HG02623 (cell line): Measurements from ENCODE around the gene ZC3H12C.
"Not testable (repeated sequence)": the region's sequence is repeated elsewhere in the genome, so short reads cannot be mapped to it uniquely, and the experiment has no call there.

Source experiments
- ATAC-seq: cut with Tn5 transposase; IDR thresholded peaks from one replicate; pipeline ENCODE4 v1.9.1; 2021; ENCODE audit warnings: moderate library complexity; ENCODE audit not compliant: unreplicated experiment

The ZC3H12C gene

DNA sequence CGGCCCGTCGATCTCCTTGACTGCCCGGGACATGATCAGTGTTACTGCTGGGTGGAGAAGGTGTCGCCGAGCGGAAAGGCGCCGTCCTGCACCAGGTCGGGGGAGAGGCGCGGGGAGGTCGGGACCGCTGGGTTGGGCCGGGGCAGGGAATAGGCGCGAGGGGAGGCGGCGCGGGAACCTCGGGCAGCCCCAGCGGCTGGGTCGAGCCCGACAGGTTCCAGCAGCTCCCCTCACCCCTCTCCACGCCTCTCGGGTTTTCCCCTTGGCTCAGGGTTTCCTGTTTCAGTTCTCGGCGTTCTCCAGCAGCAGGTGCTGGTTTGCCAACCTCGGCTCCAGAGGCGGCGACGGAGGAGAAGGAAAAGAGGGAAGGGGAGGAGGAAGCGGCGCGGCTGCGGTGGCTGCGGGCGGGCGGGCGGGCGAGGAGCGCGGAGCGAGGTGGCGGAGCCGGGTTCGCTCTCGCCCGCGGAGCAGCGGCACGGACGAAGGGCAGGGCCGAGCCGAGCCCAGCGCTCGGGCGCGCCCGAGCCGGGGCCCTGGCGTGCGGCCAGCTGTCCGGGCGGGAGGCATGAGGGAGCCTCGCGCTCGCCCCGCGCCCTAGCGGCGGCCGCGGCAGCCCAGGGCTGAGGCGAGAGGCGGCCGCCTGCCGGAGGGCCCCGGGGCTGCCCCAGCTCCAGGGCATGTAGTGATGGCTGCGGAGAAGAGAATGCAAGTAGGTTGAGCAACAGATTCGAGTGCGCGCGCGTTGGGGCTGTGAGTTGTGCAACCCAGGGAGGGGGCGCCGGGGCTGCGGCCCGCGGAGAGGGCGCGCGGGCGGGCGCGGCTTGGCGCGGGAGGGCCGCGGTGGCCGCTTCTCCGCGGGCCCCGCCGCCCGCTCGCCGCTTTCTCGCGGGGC lies at the start of gene ZC3H12C:
TSS of gene ZC3H12C (plus strand) at position 878 of the 892 bp plus-strand sequence. CDS start 20 bp downstream, outside the sequence.
- ATAC-seq: peak; percentile 58

DNA sequence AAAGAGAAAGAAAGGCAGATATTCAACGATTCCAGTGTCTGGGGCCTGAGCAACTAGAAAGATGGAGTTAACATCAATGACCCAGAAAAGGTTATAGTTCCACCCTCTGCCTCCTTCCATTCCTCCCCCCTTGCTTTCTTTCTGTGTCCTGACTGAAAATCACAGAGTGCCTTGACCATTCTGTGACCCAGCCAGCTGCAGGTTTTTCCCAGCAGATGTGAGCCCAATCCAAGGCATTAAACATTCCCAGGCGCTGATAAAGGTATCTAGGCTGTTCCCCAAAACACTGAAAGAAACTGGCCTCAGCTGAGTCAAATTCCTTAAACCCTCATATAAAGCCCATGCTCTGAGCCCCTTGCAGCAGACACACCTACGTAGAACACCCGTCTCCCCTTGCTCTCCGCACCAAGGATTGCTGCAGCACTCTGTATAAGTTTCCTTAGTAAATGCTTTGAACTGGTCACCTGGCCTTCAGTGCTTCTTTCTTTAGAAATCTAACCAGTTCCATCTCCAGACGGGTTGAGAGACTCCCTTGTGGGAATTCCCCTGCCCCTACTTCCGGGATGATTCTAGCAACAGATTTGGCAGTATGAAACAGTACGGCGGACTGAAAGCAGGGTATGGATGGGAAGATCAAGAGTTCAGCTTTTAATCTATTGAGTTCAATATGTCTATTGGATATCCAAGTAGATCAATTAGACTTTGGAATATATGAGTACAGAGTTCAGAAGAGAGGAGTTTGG lies 48.8 kb upstream of the ZC3H12C start:
- ATAC-seq: no peak

DNA sequence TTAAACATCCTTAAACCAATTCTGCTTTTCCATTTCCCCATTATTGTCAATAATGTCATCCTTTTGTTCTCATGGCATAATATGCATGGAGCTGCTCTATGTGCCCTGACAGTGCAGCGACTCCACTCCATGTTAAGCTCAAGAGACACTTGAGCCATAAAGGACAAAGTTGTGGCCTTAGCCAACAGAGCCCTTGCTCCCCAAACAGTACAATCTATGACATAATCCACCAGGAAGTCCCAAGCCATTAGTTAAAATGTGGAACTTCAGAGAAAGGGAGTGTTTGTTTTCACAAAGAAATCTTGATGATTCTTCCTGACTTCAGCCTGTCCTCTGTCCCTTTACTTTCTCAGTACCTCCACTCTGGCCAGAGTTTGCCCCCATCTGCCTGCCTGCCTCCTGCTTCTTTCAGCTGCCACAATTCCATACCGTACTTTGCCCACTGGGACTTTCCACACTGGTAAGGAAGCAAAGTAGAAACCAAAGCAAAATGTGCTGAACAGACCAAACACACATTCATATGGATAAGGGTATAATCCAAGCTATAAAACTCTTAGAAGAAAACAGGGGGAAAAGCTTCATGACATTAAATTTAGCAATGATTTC lies 46.3 kb upstream of the ZC3H12C start:
- no peak for ATAC-seq

DNA sequence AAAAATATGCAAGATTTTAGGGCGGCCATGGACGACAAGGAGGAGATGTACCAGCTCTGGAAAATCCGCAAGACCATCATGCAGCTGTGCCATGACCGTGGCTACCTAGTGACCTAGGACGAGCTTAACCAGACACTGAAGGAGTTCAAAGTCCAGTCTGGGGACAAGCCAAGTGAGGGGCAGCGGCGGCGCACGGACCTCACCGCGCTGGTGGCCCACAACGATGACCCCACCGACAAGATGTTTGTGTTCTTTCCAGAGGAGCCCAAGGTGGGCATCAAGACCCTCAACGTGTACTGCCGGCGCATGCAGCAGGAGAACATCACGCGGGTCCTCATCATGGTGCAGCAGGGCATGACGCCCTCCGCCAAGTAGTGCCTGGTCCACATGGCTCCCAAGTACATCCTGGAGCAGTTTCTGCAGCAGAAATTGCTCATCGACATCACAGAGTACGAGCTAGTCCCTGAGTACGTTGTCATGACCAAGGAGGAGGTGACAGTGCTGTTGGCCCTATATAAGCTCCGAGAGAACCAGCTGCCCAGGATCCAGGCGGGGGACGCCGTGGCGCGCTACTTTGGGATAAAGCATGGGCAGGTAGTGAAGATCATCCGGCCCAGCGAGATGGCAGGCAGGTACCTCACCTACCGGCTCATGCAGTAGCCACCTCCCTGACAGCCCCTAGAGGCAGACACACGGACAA lies 43.5 kb upstream of the ZC3H12C start:
- ATAC-seq: no peak

DNA sequence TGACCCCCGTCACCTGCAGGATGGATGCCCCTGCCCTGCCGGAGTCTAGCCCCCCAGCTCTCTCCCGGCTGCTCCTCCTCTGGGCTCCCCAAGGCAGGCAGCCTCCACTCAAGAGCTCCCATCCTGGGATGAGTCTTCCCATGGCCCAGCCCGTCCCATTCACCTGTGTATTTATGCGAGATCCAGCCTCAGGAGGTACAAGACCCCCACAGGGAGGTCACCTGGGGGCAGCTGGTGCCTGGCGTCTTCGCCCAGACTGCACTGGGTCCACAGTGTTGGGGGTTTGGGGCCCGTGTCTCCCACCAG lies 43.0 kb upstream of the ZC3H12C start:
- ATAC-seq: no peak

DNA sequence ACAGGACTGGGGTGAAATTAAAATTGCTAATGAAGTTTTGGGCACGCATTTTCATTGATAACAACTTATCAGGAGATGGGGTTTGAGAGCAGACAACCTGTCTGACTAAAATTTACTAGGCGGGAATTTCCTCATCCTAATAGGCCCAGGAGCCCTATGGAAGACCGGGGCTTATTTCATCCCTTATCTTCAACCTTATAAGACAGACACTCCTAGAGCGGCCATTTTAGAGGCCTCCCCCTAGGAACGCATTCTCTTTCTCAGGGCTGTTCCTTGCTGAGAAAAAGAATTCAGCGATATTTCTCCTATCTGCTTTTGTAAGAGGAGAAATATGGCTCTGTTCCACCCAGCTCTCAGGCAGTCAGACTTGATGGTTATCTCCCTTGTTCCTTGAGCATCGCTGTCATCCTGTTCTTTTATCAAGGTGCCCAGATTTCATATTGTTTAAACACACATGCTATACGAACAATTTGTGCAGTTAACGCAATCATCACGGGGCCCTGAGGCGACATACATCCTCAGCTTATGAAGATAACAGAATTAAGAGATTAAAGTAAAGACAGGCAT lies 39.3 kb upstream of the ZC3H12C start:
- no peak for ATAC-seq

DNA sequence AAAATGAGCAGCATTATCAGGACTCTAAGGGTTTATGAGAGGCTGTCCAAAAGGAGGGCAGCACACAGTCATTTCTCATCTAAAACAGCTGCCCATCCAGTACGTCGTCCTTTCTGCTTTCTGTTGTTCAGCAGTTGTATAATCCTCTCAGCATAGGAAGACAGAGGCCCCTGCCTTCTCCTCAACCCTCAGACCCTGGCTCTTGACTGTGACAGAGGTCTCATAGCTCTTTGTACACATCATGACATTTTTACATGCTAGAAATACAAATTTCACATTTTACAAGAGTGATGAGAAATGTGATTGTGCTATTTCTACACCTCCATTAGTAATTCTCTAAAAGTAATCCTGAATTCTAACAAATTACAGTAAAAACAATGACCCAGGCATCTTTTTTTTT lies 36.2 kb upstream of the ZC3H12C start:
- ATAC-seq: no peak

DNA sequence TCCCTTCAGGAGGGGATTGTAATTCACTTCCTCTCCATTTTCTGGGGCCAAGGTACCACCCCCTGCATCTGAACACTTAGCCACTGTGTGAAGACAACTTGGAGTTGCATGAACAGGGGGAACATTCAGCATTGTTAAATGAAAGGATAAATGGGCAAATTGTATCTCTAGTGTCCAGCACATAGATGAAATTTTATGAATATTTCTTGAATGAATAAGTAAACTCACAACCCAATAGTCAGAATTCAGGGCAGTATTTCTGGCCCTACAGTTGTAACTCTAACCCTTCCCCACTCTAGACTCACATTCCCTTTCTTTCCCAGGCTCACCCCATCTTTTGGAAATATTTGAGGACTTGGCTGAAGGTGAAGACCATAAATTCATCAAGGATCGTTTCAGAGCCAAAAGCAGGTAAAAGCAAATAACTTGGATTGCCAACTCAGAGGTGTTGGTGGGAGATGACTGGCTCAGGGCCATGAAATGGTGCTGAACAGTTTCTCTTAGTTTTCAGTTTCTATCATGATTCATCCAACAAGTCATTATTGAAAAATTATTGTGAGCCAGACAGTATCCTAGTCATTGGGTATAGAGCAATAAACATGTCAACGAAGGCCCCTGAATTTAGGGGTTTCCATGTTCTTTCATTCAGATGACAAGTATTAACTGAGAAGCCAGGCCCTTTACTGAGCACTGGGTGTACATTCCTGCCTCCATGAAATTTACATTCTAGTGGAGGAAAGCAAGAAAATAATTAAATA lies 33.3 kb upstream of the ZC3H12C start:
- ATAC-seq: no peak

DNA sequence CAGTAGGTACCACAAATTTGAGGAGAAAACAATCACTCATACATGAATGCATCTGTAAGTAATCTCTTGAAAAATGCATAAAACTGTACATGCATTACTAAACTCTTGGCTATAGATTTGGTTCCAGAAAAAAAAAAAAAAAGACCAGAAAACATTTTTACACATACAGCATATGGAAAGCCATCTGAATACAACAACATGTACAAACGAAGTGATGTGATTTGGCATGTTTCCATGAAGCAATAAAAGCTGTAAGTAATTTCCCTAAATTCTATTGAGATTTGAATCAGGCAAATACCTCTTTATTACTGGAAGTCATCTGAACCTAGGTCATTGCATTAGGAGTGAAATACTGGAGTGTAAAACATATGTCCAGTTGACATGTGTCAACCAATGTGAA lies 31.9 kb upstream of the ZC3H12C start:
- ATAC-seq: no peak

DNA sequence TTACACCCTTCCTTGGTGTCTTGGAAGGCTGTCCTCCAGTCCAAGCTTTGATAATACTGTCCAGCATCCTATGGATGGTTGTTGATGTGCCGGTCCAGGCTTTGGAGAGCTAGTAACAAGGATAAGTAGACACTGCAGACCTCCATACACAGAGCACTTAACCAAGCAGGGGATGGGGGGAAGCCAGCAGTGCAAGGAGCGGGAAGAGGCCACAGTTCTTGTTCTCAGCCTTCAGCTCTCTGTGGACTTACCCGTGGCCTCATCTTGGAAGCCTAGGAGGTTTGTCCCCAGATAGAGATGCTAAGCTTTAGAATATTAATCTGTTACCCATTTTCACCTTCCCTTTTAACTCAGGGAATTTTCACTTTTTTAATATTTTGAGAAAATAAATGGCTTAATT lies 30.9 kb upstream of the ZC3H12C start:
- ATAC-seq: no peak

DNA sequence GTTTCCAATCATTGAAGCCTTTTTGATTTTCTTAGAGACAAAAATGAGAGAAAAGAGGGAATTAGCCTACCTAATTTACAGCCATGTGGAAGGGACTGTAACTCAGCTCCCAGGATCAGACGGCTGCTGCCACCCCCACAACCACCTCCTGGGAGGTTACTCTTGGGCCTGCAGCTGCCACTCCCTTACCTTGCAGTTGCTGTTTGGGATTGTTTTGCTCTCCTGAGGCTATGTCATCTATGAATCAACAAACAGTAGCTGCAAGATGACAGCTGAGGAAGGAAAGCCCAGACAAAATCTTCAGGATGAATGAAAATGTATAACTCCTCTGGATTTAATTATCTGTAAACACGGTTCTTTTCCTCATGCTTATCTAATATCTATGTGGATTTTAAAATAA lies 28.0 kb upstream of the ZC3H12C start:
- ATAC-seq: no peak

DNA sequence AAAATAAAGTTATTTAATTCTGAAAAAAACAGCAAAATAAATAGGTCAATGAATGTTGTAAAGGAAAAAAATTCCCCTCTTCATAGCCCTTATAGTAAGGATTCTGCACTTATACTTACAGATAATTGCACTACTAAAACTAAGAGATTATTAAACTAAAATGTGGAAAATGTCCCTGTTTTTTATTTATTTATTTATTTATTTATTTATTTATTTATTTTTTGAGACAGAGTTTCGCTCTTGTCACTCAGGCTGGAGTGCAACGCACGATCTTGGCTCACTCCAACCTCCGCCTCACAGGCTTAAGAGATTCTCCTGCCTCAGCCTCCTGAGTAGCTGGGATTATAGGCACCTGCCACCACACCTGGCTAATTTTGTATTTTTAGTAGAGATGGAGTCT lies 25.2 kb upstream of the ZC3H12C start:
- ATAC-seq: not testable (repeated sequence)

DNA sequence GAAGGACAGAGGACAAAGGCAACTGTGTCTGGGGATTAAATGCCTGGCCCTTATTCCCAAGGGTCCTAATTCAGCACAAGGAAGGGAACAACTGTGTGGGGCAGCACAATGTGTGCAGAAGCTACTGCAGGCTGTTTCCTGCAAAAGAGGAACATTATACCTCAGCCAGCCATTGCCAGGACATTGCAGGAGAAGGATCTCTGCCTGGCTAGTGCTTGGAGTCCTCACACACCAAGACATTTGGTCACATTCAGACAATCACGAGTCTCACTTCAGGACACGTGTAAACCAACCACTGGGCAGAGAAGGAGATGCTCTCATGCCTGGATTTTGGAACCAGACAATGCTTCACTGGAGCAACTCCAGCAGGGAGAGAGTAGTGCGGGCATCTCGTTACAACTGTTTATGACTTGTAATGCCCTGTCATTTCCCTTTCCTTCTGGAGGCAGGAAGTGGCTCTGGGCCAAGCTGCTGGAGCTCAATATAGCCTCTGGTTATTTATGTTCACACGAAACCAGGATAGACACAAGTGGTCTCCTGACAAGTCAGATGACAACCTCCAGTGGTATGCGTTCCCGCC lies 23.9 kb upstream of the ZC3H12C start:
- ATAC-seq: no peak

DNA sequence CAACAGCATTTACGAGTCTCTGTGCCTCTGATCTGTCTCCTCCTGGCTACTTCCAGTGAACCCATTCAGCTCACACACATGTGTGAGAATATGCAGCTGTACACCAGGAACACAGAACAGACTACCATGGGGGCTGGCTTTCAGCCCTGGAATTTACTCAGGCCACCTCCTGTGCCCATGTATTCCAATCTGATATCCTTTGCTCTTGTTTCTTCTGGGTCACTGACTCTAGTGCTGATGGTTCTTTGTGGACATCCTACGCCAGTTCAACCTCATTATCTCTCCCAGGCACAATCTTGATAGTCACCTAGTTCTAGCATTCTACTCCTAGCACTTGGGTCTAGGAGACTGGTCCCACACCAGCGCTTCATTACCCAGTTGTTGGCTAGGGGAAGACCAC lies 23.0 kb upstream of the ZC3H12C start:
- no peak for ATAC-seq

DNA sequence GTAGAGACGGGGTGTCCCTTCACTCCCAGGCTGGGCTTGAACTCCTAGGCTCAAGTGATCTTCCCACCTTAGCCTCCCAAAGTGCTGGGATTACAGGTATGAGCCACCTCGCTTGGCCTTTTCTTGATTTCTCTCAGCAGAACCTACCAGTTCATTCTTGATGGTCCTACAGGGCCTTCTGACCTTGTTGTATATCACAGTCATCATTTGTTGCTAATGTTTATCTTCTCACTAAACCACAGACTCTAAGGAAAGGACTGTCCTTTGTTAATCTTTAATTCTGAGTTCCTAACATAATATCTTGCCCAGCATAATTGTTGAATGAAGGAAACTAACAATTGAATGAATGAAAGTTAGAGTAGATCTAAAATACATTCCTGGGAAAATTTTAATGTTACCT lies 22.0 kb upstream of the ZC3H12C start:
- no peak for ATAC-seq

DNA sequence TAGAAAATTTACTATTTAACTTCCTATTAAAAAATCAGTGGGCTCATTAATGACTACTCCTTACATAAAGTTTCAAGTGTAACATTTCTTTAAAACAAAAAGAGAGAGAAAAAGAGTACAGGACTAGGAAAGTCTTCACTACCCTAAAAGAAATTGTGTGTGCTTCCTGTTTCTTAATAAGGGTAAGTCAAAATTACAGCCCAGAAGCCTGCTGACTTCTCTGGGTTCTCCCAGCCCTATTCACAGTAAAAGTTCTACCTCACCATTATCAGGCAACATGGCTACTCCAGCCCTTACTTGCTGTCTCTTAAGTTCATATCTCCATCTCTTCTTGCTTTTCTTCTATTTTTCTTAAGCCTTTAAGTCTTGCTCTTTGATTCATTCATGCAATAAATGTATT lies 20.3 kb upstream of the ZC3H12C start:
- no peak for ATAC-seq

DNA sequence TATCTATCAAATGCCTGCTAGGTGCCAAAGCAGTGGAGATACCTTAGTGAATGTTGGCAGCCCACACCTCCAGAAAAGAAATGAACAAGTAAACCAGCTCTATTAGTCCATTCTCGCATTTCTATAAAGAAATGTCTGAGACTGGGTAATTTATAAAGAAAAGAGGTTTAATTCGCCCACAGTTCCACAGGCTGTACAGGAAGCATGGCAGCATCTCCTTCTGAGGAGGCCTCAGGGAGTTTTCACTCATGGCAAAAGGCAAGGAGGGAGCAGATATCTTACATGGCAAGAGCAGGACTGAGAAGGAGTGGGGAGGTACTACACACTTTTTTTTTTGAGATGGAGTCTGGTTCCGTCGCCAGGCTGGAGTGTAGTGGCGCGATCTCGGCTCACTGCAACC lies 18.7 kb upstream of the ZC3H12C start:
- ATAC-seq: no peak

DNA sequence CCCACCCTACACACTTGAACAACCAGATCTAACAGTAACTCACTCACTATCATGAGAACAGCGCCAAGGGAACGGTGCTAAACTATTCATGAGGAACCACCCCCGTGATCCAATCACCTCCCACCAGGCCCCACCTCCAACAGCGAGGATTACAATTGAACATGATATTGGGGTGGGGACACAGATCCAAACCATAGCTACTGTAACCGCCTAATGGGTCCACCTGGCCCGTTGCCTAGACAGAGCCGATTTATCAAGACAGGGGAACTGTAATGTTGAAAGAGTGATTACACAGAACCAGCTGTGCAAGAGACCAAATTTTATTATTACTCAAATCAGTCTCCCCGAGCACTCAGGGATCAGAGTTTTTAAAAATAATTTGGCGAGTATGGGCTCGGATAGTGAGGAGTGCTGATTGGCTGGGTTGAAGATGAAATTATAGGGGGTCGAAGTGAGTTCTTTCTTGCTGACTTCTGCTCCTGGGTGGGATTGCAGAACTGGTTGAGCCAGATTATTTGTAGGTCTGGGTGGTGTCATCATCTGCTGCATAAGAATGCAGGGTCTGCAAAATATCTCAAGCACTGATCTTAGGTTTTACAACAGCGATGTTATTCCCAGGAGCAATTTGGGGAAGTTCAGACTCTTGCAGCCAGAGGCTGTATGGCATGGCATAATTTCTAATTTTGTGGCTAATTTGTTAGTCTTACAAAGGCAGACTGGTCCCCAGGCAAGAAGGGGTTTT lies 17.9 kb upstream of the ZC3H12C start:
- ATAC-seq: no peak

DNA sequence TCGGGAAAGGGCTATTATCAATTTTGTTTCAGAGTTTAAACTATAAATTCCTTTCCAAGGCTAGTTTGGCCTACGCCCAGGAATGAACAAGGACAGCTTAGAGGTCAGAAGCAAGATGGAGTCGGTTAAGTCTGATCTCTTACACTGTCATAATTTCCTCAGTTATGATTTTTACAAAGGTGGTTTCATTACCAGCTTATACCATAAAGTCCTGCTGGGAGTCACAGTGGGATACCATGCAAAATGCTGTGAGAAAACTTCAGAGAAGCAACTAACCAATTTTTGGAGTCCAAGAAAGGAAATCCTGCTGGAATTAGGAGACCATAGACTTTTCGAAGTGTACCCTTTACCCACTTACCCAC lies 17.4 kb upstream of the ZC3H12C start:
- no peak for ATAC-seq
